Lower leg skin (tissue), 4 donors: ENCODE results near the gene RARA. TPM values are rescaled to one million over a fixed set of nuclear protein-coding genes. Genes with fewer than 3 reads are reported as not detected.
A peak's percentile ranks its signal among the peaks of the same experiment; 100 is the strongest.

ENCODE experiments used
- DNase-seq, 2 donors: peaks; one replicate each; pipeline ENCODE4 v3.0.0-alpha.2; 2019; ENCODE audit warnings: low spot score in 2 of 2
- H3K4me3 ChIP-seq: fragments of 200-600 bp; sonication (generic); 2 replicates; pipeline ENCODE4 v1.5.1; 2017; ENCODE audit warnings: mild to moderate bottlenecking, low read depth; ENCODE audit not compliant: poor library complexity, severe bottlenecking
- CTCF ChIP-seq, 3 donors: fragments of 450-650 bp; IDR thresholded peaks; one replicate each; pipeline ENCODE4 v1.5.1; 2016; ENCODE audit warnings: antibody characterized with exemption in 3 of 3, mild to moderate bottlenecking in 3 of 3, moderate library complexity in 2 of 3
- POLR2A ChIP-seq, 2 donors: fragments of 450-650 bp; IDR thresholded peaks; one replicate each; pipeline ENCODE4 v1.6.1; 2016 to 2017; ENCODE audit warnings: antibody characterized with exemption in 2 of 2, mild to moderate bottlenecking in 1 of 2, moderate library complexity in 1 of 2
- WGBS, 2 donors: methylation state at CpG; one replicate each; pipeline ENCODE4 v1.1.5; 2018; 5-methylcytosine and 5-hydroxymethylcytosine counted together
- intact Hi-C: fragments of 100-400 bp; cut with DNase I; formaldehyde crosslinking; loops from one replicate; pipeline ENCODE4 v1.15.0; 2023; ENCODE audit warnings: low total_unique reads
- total RNA-seq, 4 donors: library from RNA; depleted of rRNA; stranded (reverse); fragments of >200 nt; gene quantifications; one replicate each; pipeline ENCODE4 v1.1.0, GENCODE V29; 2016

Gene RARA
- total RNA-seq, 4 donors from 2014 or later, result 18.1 to 38.0 (median 25.2) TPM

- no peak overlapping the region for H3K4me3 ChIP-seq
- 21 to 26% methylated on average over 10 of the region's 10 CpGs for WGBS, 2 donors
- intact Hi-C loops, result loop anchor here (10.0 kb wide), 1 partner anchor 108 kb away; the partner anchor contains the start of gene TOP2A
- TF ChIP-seq CTCF (IDR thresholded peaks at IDR 0.05) (no peak), POLR2A (IDR thresholded peaks at IDR 0.05) (no peak)
- DNase-seq, result peak in 1 of 2 donors; percentile 86
Observed at GRCh38 chr17:40307001-40307730, 1.8 kb upstream of the RARA start.

- DNase-seq, result peak in 1 of 2 donors; percentile 78
- WGBS, 2 donors, result 29 to 34% methylated on average over 3 of the region's 3 CpGs
- intact Hi-C loops, result loop anchor here (10.0 kb wide), 1 partner anchor 107 kb away; the partner anchor contains the start of gene TOP2A
- TF ChIP-seq CTCF (IDR thresholded peaks at IDR 0.05) (no peak), POLR2A (IDR thresholded peaks at IDR 0.05) (no peak)
- no peak overlapping the region for H3K4me3 ChIP-seq
Observed at GRCh38 chr17:40307740-40308239, 1.2 kb upstream of the RARA start.

GRCh38 chr17:40309949-40310510, 1.1 kb downstream of the RARA start:
- TF ChIP-seq POLR2A (IDR thresholded peaks at IDR 0.05), result no peak
- TF ChIP-seq CTCF (IDR thresholded peaks at IDR 0.05), result no peak
- intact Hi-C loops, result loop anchor here (10.0 kb wide), 1 partner anchor 105 kb away; the partner anchor contains the start of gene TOP2A
- 60 to 64% methylated on average over 2 of the region's 2 CpGs for WGBS, 2 donors
- DNase-seq, result peak in 1 of 2 donors; percentile 86
- no peak overlapping the region for H3K4me3 ChIP-seq

- DNase-seq, result peak in 1 of 2 donors; percentile 71
- WGBS, 2 donors, result 43 to 56% methylated on average over 7 of the region's 7 CpGs
- intact Hi-C loops, result no loop called here
- no peak for TF ChIP-seq POLR2A (IDR thresholded peaks at IDR 0.05)
- no peak for TF ChIP-seq CTCF (IDR thresholded peaks at IDR 0.05)
- H3K4me3 ChIP-seq, result no peak overlapping the region
Observed at GRCh38 chr17:40310882-40311391, 2.0 kb downstream of the RARA start.

- no peak for TF ChIP-seq CTCF (IDR thresholded peaks at IDR 0.05)
- TF ChIP-seq POLR2A (IDR thresholded peaks at IDR 0.05), result no peak
- intact Hi-C loops, result no loop called here
- no peak overlapping the region for H3K4me3 ChIP-seq
- WGBS, 2 donors, result 14 to 33% methylated on average over 2 of the region's 2 CpGs
- DNase-seq, result peak in 1 of 2 donors; percentile 95
Observed at GRCh38 chr17:40311575-40311974, 2.6 kb downstream of the RARA start.
